K562 (cell line): ENCODE measurements around the gene STPG2. TPM values are rescaled to one million over a fixed set of nuclear protein-coding genes. Genes with fewer than 3 reads are reported as not detected.

Source experiments
- ATAC-seq: fragments of 200-7000 bp; cut with Tn5 transposase; 3 replicates; pipeline ENCODE4 v1.9.1; 2020; ENCODE audit warnings: moderate library complexity
- BruUV-seq: library from RNA; stranded (reverse); fragments of 400-500 nt; replicated peaks from 2 replicates; lab custom pipeline; 2021; lab: Mats Ljungman, UMichigan
- CTCF ChIA-PET: fragments of 300-600 bp; formaldehyde crosslinking; extraction: SDS; loops from one replicate; lab custom pipeline; 2021; ENCODE audit warnings: low intra/inter-chr PET ratio; lab: Yijun Ruan, JAX
- POLR2A ChIA-PET: fragments of 300-600, 350-650 bp; sonication (Branson Sonifier 250); formaldehyde crosslinking; extraction: SDS; loops from one replicate; lab custom pipeline; 2021; ENCODE audit warnings: antibody characterized with exemption, inconsistent platforms; lab: Yijun Ruan, JAX
- DNase-seq, 4 experiments: peaks; one replicate each; pipeline versions ENCODE4 v3.0.0 to v3.0.0-alpha.2; 2011 to 2018; ENCODE audit warnings: low spot score in 3 of 4, mixed read lengths in 3 of 4; ENCODE audit errors: extremely low read depth in 1 of 4
- FAIRE-seq: peaks from 2 replicates; lab custom pipeline; 2011; peaks lifted over from hg19 to GRCh38; lab: Jason Lieb, UNC
- H2AFZ ChIP-seq: 2 replicates; pipeline ENCODE4 v1.6.0; 2011; ENCODE audit warnings: low read depth, low read length, control low read depth, inconsistent platforms
- H3K27ac ChIP-seq: fragments of 200-600 bp; 3 replicates; pipeline ENCODE4 v1.8.0; 2011; ENCODE audit warnings: low read depth, mild to moderate bottlenecking, control low read depth, inconsistent platforms, low read length, moderate library complexity, mixed read lengths; ENCODE audit errors: extremely low read depth
- H3K27me3 ChIP-seq, 2 experiments: fragments of 300-600 bp in 1 of 2; 2 replicates in 1 of 2; 3 replicates in 1 of 2; pipeline versions ENCODE4 v1.6.0 to v1.8.0; 2011; ENCODE audit warnings: inconsistent platforms in 2 of 2, low read length in 2 of 2, mild to moderate bottlenecking in 1 of 2, mixed read lengths in 1 of 2, moderate library complexity in 1 of 2; ENCODE audit not compliant: control insufficient read depth in 2 of 2, insufficient read depth in 2 of 2
- H3K36me3 ChIP-seq: fragments of 300-600 bp; 3 replicates; pipeline ENCODE4 v1.8.0; 2011; ENCODE audit warnings: mild to moderate bottlenecking, low read length, inconsistent platforms; ENCODE audit not compliant: control insufficient read depth, insufficient read depth
- H3K4me1 ChIP-seq, 2 experiments: fragments of 200-600 bp in 1 of 2; replicated peaks in 1 of 2; 2 replicates in 1 of 2; 3 replicates in 1 of 2; pipeline versions ENCODE4 v1.5.1 to v1.8.0; 2011; ENCODE audit warnings: inconsistent platforms in 2 of 2, low read length in 2 of 2, mild to moderate bottlenecking in 1 of 2, mixed read lengths in 1 of 2, moderate library complexity in 1 of 2; ENCODE audit not compliant: control insufficient read depth in 2 of 2, insufficient read depth in 2 of 2
- H3K4me2 ChIP-seq: 2 replicates; pipeline ENCODE4 v1.6.1; 2011; ENCODE audit warnings: low read length, control low read depth, inconsistent platforms, mixed read lengths; ENCODE audit not compliant: insufficient read depth
- H3K4me3 ChIP-seq: fragments of 200-600 bp; sonication (generic), shearing (Covaris generic); 2 replicates; pipeline ENCODE4 v1.5.1; 2016; ENCODE audit warnings: control low read depth, inconsistent platforms
- H3K79me2 ChIP-seq: fragments of 200-600 bp; 3 replicates; pipeline ENCODE4 v1.8.0; 2011; ENCODE audit warnings: low read length, inconsistent platforms; ENCODE audit not compliant: control insufficient read depth, insufficient read depth
- H3K9ac ChIP-seq, 2 experiments: 2 replicates each; pipeline versions ENCODE4 v1.6.0 to v1.6.1; 2011; ENCODE audit warnings: low read depth in 2 of 2, low read length in 2 of 2, control low read depth in 1 of 2, inconsistent platforms in 1 of 2, mild to moderate bottlenecking in 1 of 2, mixed read lengths in 1 of 2; ENCODE audit not compliant: insufficient read depth in 1 of 2
- H3K9me1 ChIP-seq: one replicate; pipeline ENCODE4 v1.6.0; 2011; ENCODE audit warnings: inconsistent platforms, mild to moderate bottlenecking, low read length, moderate library complexity; ENCODE audit not compliant: control insufficient read depth, insufficient read depth
- H3K9me3 ChIP-seq: replicated peaks from 2 replicates; pipeline ENCODE4 v1.5.1; 2011; ENCODE audit warnings: low read depth, low read length, inconsistent platforms; ENCODE audit not compliant: control insufficient read depth, insufficient read depth
- H4K20me1 ChIP-seq: replicated peaks from 2 replicates; pipeline ENCODE4 v1.6.1; 2011; ENCODE audit warnings: low read length, inconsistent platforms, mixed read lengths; ENCODE audit not compliant: control insufficient read depth, insufficient read depth
- ATF4 ChIP-seq: fragments of 450-650 bp; formaldehyde crosslinking; IDR thresholded peaks from 2 replicates; pipeline ENCODE4 v1.4.0; 2022; ENCODE audit warnings: mild to moderate bottlenecking, moderate library complexity
- FOSL1 ChIP-seq: fragments of 200-800 bp; sonication (Bioruptor generic); conservative IDR thresholded peaks from 2 replicates; pipeline ENCODE4 v1.6.1; 2016; ENCODE audit warnings: missing genetic modification characterization, missing compliant biosample characterization
- HCFC1 ChIP-seq: IDR thresholded peaks from 2 replicates; pipeline ENCODE4 v1.6.1; 2012; ENCODE audit warnings: low read depth, low read length, improper control_type of control experiment
- NCOA1 ChIP-seq: fragments of 450-650 bp; IDR thresholded peaks from 2 replicates; pipeline ENCODE4 v1.6.1; 2016; ENCODE audit warnings: low read depth
- PHF21A ChIP-seq: fragments of 450-650 bp; IDR thresholded peaks from 2 replicates; pipeline ENCODE4 v1.6.1; 2017; ENCODE audit warnings: low read depth, borderline replicate concordance
- RFX7 ChIP-seq: fragments of 250-450 bp; sonication (Bioruptor Pico); IDR thresholded peaks from 2 replicates; pipeline ENCODE4 v1.5.1; 2021; ENCODE audit warnings: mild to moderate bottlenecking
- TAL1 ChIP-seq: fragments of 450-650 bp; IDR thresholded peaks from 2 replicates; pipeline ENCODE4 v1.6.1; 2016; ENCODE audit warnings: mild to moderate bottlenecking
- TRIM28 ChIP-seq: fragments of 450-650 bp; IDR thresholded peaks from 2 replicates; pipeline ENCODE4 v1.6.1; 2017
- XRCC4 ChIP-seq: IDR thresholded peaks from one replicate; pipeline ENCODE4 v1.6.1; 2011; ENCODE audit not compliant: insufficient read depth, insufficient read length; ENCODE audit errors: extremely low read depth
- WGBS: fragments of 100-300 bp; shearing (Covaris generic); methylation state at CpG from one replicate; pipeline ENCODE4 v1.1.6; 2016; ENCODE audit warnings: low coverage, mixed read lengths; ENCODE audit not compliant: insufficient coverage; ENCODE audit errors: missing lambda C conversion rate; 5-methylcytosine and 5-hydroxymethylcytosine counted together
- in situ Hi-C: fragments of 300-500 bp; cut with MboI; formaldehyde crosslinking; loops from 4 replicates; pipeline ENCODE4 v1.15.0; 2018; ENCODE audit warnings: inconsistent platforms, mixed read lengths
- intact Hi-C: fragments of 100-400 bp; cut with micrococcal nuclease; formaldehyde crosslinking; loops from 2 replicates; pipeline ENCODE4 v1.14.2; 2022
- polyA plus RNA-seq, 8 experiments: library from polyadenylated mRNA; depleted of rRNA in 4 of 8; stranded (reverse) in 5 of 8; unstranded in 3 of 8; fragments of >200 nt; fragmentation: Nextera tagmentation in 2 of 8; fragmentation: Illumina TruSeq in 1 of 8; extraction: Ambion mirVana in 2 of 8; extraction: Trizol in 1 of 8; gene quantifications; 2 replicates each; pipeline versions ENCODE4 v1.2.1 to v1.2.3, GENCODE V29; 2011 to 2014; ENCODE audit warnings: inconsistent platforms in 1 of 8, missing spikeins in 1 of 8
- total RNA-seq, 7 experiments: library from RNA; depleted of rRNA in 6 of 7; stranded (reverse); fragments of >200 nt in 6 of 7; fragmentation: Illumina TruSeq in 2 of 7; extraction: Trizol in 2 of 7; gene quantifications; 2 replicates each; pipeline versions ENCODE4 v1.2.1 to v1.2.3, GENCODE V29; 2011 to 2021; ENCODE audit warnings: low replicate concordance in 1 of 7

STPG2 gene
- total and polyA plus RNA-seq, 9 of the 15 experiments (the other 6 are each of a cell fraction or from before 2014, with no cell fraction given): not detected

- ATAC-seq (no peak), DNase-seq (no peak), FAIRE-seq (no peak)
- ChIA-PET POLR2A (no interaction called here), CTCF (no interaction called here)
- H3K4me3 ChIP-seq: no peak overlapping the region
- H3K4me2 ChIP-seq: no peak overlapping the region
- 0% methylated on average over 2 of the region's 2 CpGs for WGBS
- H3K9me3 ChIP-seq: no peaks in the 10 kb centered on the region
- in situ Hi-C loops: no loop called here
- H3K36me3 ChIP-seq: no peaks in the 10 kb centered on the region
- H4K20me1 ChIP-seq: no peaks in the 10 kb centered on the region
- H3K4me1 ChIP-seq: no peaks in the 10 kb centered on the region
- H3K9me1 ChIP-seq: no peaks in the 10 kb centered on the region
- no peak overlapping the region for H2AFZ ChIP-seq
- BruUV-seq: no TSS peak
- H3K79me2 ChIP-seq: no peaks in the 10 kb centered on the region
- no peak overlapping the region for H3K27ac ChIP-seq
- no peaks in the 10 kb centered on the region for H3K27me3 ChIP-seq
- intact Hi-C loops: no loop called here
- no peak overlapping the region for H3K9ac ChIP-seq
- no peak for TF ChIP-seq RFX7 (CRISPR knock-in tag)
- TF ChIP-seq NCOA1: no peak
- no peak for TF ChIP-seq TAL1
These were observed 49.2 kb downstream of the STPG2 start for GRCh38 chr4:98094118-98094517.

- ATAC-seq (no peak), FAIRE-seq (no peak), DNase-seq (no peak)
- Histone ChIP-seq H3K9me1 (no peaks in the 10 kb centered on the region), H3K79me2 (no peaks in the 10 kb centered on the region), H3K27ac (no peak overlapping the region), H3K27me3 (no peaks in the 10 kb centered on the region), H3K9me3 (no peaks in the 10 kb centered on the region), H4K20me1 (no peaks in the 10 kb centered on the region), H3K9ac (no peak overlapping the region), H2AFZ (no peak overlapping the region), H3K36me3 (no peaks in the 10 kb centered on the region), H3K4me3 (no peak overlapping the region), H3K4me1 (no peaks in the 10 kb centered on the region), H3K4me2 (no peak overlapping the region)
- ChIA-PET POLR2A (no interaction called here), CTCF (no interaction called here)
- WGBS: 0% methylated on average over 2 of the region's 2 CpGs
- no TSS peak for BruUV-seq
- in situ Hi-C loops: no loop called here
- intact Hi-C loops: no loop called here
- TF ChIP-seq HCFC1 (no peak), ATF4 (CRISPR knock-in tag) (no peak), FOSL1 (no peak), TRIM28 (no peak), XRCC4 (no peak), PHF21A (no peak)
These were observed 49.6 kb downstream of the STPG2 start for GRCh38 chr4:98093662-98094061.
